Brain pericyte (primary cell): ENCODE measurements around the gene TMEM144.
"Not testable (repeated sequence)": the region's sequence is repeated elsewhere in the genome, so short reads cannot be mapped to it uniquely, and the experiment has no call there.

Experiments used
- DNase-seq: peaks from one replicate; pipeline ENCODE4 v3.0.0-alpha.2; 2012; ENCODE audit warnings: low read depth, low spot score

The TMEM144 gene

DNA sequence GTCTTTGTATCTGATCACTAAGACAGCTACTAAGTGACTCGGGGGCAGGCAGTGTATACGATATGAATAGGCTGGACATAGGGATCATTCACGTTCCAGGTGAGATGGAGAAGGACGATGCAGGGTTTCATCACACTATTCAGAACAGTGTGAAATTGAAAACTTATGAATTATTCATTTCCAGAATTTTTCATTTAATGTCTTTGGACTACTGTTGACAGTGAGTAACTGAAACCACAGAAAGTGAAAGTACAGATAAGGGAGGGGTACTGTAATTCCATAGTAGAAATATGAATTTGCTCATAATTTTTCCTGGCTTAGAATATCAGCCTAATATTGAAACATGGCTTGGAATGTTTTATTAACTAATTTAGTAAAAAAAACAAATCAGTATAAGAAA lies 24.4 kb downstream of the TMEM144 start:
- no peak for DNase-seq

DNA sequence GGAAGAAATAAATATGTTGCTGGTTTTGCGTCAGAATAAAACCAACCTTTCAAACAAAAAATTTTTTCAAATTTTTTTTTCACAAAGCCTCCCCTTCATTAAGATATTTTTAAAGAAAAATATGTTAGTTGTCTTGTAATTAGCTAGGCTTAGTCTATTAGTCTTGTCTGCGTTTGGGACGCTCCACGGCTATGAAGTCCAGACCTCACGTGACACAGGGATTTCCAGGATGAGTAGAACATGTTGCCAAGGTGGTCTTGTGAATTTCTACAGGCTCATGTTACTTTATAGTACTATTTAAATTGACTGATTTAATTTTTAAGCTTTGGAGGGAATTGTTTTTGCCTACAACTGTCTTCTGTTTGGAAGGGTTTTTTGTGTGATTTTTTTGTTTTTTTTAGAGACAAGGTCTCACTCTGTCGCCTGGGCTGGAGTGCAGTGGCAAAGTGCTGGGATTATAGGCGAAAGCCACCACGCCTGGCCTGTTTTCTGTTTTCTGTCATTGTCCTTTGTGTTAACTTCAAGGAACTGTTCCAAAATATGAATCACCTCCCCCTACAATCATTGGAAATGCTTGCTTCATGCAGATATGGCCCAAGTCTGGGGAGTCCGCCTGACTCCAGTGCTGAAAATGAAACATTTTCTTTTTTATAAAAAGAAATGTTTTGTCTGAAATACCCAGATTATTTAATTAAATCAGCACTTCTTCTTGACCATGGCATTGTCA lies 26.2 kb downstream of the TMEM144 start:
- DNase-seq = no peak

DNA sequence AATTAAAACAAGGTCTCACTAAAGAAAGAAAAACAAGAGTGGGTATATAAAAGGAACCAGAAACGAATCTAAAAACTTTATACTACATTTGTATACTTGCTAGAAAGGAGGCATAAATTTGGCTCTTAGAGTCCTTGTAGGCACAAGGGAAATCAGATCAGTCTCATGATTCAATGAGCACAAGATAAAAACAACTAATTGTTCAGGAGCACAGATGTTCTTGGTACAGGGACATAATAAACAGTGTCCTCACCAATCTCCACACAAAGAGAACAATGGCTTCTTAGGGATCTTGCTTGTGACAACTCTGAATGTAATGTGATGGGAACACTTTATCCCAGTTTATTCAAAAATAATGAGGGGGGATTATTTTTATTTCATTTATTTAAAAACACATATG lies 28.3 kb downstream of the TMEM144 start:
- no peak for DNase-seq

DNA sequence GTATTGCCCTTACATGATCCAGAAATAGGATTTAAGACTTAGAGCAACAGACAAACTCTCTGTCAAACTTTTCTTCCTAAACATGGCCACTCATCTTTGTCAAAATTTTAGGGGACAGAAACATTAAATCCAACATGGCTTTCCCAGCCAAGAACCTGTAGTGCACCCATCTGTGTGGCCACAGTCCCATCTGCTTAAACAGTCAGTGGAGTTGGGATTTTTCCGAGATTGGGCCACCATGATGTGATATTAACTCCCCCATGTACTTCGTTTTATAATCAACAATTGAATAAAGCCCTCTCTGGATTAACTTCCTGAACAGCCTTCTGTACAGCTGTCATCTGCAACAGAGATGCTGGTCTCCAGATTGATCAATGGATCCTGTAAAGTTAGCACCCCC lies 28.9 kb downstream of the TMEM144 start:
- no peak for DNase-seq

- DNase-seq = no peak
Observed at GRCh38 chr4:158243071-158243470, 32.8 kb downstream of the TMEM144 start.

DNA sequence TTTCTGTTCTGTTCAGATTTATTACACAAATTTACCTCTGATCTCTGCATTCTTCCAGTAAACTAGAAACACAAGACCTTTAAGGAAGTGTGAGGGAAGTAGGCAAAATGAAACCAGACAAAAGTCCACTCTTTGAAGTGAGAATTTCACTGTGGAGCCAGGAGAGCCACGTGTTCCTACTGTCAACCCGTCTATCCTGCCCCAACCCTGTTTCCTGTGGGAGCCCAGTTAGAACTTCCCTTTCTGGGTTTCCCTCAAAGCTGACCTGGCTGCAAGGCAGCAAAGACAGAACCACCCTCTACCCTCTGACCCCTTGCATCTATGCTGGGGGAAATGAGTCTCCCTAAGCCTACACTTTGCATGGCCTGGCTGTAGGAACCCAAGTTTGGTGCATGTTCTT lies 40.0 kb downstream of the TMEM144 start:
- no peak for DNase-seq

- DNase-seq = peak; percentile 7
Observed at GRCh38 chr4:158253350-158253980, 43.2 kb downstream of the TMEM144 start.

- no peak for DNase-seq
Observed at GRCh38 chr4:158254292-158254691, 44.0 kb downstream of the TMEM144 start.

GRCh38 chr4:158255727-158256324 lies 45.5 kb downstream of the TMEM144 start:
- DNase-seq = peak; percentile 13

GRCh38 chr4:158259955-158260575 lies 49.8 kb downstream of the TMEM144 start:
- no peak for DNase-seq

DNA sequence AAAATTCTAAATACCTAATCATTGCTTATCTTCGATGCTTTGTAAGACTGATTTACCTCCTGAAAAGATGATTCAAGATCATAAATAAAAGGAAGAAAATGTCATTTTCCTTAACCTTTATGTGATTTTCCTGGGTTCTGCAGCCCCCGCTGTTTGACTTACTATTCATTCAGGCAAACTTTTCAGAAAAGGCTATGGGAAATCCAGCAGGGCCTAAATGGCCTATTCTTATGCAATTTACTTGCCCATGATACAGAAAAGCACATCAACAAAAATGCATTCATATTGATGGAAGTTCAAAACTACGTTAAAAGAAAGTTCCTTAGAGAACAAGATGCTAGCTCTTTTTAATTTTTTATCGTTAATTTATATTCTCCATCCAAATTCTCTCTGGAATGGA lies 51.2 kb downstream of the TMEM144 start:
- no peak for DNase-seq

DNA sequence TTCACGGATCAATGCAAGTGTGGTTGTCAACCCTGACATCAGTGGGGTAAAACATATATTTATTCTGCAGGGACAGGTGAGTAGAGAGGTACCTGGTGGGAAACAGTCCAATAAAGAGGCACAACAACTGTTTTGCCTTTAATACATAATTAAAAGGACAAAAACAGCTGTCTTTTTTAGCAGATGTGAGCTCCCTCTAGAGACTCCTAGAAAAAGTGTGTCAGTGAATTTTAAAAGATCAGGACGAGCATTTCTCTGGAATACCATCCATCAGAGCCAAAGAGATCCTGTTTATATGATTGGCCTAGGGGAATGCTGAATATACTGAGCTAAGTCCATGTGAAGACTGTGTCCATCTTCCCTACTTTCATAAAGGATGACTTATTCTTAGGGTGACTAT lies 58.3 kb downstream of the TMEM144 start:
- DNase-seq = no peak

DNA sequence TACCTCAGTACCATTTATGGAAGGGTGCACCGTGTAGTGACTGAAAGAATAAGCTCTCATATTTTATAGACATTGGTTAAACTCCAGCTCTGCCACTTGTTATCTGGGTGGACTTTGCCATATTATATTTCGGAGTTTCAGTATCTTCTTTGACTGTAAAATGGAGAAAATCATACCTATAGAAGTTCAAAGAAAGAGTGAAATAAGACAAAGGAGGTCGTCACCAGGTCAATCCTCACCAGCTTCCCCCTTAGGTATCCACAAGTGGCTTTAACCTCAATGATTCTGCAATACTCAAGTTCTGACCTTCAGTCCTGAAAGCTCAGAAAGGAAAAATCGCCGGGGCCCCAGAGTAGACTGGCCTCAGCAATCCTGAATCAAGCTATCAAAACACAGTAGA lies 64.3 kb downstream of the TMEM144 start:
- no peak for DNase-seq

- DNase-seq = no peak
Observed at GRCh38 chr4:158277558-158277957, 67.3 kb downstream of the TMEM144 start.

- DNase-seq = not testable (repeated sequence)
Observed at GRCh38 chr4:158279052-158279451, 68.8 kb downstream of the TMEM144 start.

DNA sequence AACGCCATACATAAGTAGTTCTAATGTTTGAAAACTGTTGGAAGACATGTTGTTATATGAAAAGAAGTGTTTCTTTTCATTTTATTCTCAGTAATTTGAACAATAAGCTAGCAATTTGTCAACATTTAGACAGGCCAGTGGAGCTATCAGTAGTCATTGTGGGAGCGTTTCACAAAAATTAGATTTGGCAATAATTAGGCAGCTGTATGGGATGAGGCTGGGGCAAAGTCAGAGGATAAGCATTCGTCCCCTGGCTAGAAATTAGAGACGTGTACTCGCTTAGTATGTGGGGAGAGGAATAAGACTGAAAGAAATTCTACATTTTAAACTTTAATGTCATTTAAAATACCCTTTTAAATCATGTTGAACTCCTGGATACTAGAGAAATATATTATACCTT lies 70.6 kb downstream of the TMEM144 start:
- no peak for DNase-seq

- DNase-seq = no peak
Observed at GRCh38 chr4:158282252-158282651, 72.0 kb downstream of the TMEM144 start.

- no peak for DNase-seq
Observed at GRCh38 chr4:158285429-158286216, 75.3 kb downstream of the TMEM144 start.

DNA sequence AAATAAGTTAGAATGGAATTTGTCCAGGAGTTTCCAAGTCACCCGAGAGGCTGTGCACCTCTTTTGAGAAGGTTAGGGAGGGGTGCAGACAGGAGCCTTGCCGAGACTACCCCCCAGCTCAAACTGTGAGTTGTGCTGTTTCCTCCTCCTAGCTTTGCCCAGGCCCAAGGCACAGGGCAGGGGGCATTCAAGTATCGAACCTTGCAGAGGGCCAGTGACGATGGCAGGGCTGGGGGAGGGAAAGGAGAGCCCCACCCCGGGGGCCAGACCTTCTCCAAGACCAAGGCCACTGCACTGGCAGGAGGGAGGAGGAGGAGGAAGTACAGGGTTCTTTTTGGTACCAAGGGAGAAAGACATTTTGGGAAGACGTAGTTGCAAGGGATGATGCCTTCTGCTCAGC lies 80.6 kb downstream of the TMEM144 start:
- no peak for DNase-seq

- DNase-seq = no peak
Observed at GRCh38 chr4:158291334-158292055, 81.2 kb downstream of the TMEM144 start.

DNA sequence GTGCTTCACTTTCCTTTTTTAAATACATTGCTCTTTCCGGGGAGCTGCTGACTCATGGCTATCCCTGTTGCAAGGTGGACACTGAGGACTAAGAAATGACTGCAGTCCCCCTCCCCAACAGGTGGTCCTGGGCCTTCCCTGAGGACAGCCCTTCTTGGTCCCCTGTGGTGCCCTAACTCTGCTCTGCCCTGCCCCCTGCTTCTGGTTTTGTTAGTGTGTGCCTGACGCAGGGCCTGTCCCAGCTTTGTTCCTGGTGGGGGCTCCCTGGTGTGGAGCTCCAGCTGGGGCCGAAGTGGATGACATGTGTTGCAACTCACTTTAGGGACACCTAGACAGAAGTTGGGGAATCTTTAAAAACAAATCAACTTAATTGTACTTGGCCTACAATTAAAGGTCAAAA lies 81.9 kb downstream of the TMEM144 start:
- no peak for DNase-seq
